Muscle of arm (tissue), 12 donors: ENCODE data around the gene TAF1C. TPM values are rescaled to one million over a fixed set of nuclear protein-coding genes. Genes with fewer than 3 reads are reported as not detected.
"Not testable (repeated sequence)": the region's sequence is repeated elsewhere in the genome, so short reads cannot be mapped to it uniquely, and the experiment has no call there.

Experiments used
- DNase-seq: peaks from one replicate; pipeline ENCODE4 v3.0.0-alpha.2; 2013
- polyA plus RNA-seq, 12 donors: library from polyadenylated mRNA; unstranded; fragments of 120-200 nt; gene quantifications; one replicate each; pipeline ENCODE4 v1.2.1, GENCODE V29; 2013; ENCODE audit not compliant: insufficient read length in 12 of 12

TAF1C gene
- polyA plus RNA-seq, 12 donors, result 18.2 to 43.1 (median 25.1) TPM; not detected in 1

DNA sequence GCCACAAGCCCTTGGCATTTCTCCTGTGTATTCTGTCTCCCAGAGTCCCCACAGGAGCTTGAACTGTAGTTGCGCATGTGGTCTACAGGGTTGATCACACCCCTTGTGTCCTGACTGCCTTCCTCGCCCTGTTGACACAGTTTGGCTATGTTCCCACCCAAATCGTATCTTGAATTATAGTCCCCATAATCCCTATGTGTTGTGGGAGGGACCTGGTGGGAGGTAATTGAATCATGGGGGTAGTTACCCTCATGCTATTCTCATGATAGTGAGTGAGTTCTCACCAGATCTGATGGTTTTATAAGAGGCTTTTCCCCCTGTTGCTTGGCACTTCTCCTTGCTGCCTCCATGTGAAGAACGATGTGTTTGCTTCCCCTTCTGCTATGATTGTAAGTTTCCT is 25.3 kb upstream of the TAF1C start:
- DNase-seq, result no peak

DNA sequence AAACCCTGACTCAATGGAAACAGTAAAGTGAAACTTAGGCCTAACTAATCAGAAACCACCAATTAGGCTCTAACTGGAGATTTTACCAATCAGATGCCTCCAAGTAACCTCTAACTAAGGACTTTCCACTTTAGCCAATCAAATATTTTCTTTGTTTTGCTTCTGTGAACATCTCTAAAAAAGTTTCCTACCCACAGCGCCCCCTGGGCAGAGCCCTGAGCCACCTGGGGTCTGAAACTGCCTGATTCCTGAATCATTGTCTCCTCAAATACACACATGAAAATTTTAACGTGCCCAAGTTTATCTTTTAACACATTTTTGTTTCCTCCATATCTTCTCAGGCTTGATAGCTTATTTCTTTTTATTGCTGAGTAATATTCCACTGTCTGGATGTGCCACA is 23.1 kb upstream of the TAF1C start:
- no peak for DNase-seq

DNA sequence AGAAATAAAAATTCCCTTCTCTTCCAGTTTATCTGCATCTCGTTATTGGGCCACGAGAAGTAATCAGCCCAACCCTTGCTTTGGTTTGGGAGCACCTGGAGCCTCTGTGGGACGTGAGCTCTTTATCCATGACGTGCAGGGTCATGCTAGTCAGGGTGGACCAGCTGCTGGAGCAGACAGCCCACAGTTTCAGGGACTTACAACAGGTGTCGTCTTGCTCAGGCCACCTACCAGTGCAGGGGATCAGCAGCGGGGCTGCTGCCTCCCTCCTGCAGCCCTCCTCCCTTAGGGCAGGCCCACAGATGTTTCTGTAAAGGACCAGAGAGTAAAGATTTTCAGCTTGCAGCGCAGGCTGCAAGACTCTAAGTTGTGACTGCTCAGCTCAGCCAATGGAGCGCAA is 21.0 kb upstream of the TAF1C start:
- no peak for DNase-seq

- no peak for DNase-seq
Observed at GRCh38 chr16:84207251-84207650, 20.4 kb upstream of the TAF1C start.

GRCh38 chr16:84205976-84206691 is 19.3 kb upstream of the TAF1C start:
- no peak for DNase-seq

GRCh38 chr16:84205123-84205522 is 18.3 kb upstream of the TAF1C start:
- not testable (repeated sequence) for DNase-seq

GRCh38 chr16:84204551-84204950 is 17.7 kb upstream of the TAF1C start:
- not testable (repeated sequence) for DNase-seq

- no peak for DNase-seq
Observed at GRCh38 chr16:84199861-84200260, 13.0 kb upstream of the TAF1C start.

DNA sequence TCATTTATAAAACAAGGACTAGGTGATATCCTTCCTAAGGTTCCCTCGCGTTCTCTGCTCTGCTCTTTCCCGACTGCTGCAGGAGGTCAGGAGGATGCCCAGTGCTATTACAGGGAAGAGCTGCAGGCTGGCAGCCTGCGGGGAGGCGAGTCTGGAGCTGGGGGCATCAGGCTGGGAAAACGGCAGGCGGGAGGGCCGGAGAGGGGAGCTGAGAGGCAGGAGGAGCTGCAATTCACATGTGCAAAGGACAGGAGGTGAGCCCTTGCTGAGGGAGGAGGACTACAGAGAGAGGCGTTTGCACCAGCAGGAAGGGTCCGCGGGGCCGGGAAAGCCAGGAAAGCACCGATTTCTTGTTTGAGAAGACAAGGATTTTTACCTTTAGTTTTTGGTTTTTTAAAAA is 12.2 kb upstream of the TAF1C start:
- no peak for DNase-seq

- no peak for DNase-seq
Observed at GRCh38 chr16:84198401-84198800, 11.5 kb upstream of the TAF1C start.

- no peak for DNase-seq
Observed at GRCh38 chr16:84197466-84198128, 10.7 kb upstream of the TAF1C start.

DNA sequence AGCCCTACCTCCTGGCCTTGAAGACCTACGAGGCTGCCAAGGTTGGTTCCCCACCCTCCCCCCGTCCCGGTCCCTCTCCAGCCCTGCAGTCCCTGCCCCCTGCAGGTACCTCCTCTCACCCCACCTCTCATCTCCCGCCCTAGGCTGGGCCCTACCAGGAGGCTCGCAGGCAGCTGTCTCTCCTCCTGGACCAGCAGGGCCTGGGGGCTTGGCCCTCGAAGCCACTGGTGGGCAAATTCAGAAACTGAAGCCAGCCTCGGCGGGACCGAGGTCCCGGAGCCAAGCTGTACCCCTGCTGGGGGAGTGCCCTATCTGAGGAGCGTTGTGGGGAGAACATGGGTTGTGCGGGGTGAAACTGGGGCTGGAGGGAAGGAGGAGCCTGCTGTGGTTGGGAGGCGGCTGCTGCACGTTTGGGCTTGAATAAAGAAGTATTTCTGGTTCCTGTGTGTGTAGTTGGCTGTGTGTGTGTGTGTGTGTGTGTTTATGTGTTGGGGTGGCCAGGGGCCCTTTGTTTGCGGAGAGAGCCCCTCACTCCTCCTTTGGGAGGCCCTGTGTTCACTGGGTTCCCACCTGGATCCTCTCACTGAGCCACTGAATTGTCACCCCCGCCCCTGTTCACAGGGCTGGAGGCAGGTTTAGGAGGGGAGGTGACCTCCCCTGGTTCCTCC is 10.0 kb upstream of the TAF1C start:
- no peak for DNase-seq

DNA sequence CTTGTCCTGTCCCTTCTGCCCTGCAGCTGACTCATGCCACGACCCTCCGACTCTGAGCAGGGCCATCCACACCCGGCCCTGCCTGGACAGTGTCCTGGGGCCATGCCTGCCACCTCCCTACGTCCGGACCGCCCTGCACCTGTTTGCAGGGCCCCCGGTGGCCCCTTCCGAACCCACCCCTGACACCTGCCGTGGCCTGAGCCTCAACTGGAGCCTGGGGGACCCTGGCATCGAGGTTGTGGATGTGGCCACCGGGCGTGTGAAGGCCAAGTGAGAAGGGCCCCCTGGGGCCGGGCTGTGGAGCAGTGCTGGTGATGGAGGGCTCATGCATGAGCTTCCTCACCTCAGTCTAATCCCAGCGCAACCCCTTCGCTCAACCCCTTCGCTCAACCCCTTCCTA is 9.2 kb upstream of the TAF1C start:
- no peak for DNase-seq

DNA sequence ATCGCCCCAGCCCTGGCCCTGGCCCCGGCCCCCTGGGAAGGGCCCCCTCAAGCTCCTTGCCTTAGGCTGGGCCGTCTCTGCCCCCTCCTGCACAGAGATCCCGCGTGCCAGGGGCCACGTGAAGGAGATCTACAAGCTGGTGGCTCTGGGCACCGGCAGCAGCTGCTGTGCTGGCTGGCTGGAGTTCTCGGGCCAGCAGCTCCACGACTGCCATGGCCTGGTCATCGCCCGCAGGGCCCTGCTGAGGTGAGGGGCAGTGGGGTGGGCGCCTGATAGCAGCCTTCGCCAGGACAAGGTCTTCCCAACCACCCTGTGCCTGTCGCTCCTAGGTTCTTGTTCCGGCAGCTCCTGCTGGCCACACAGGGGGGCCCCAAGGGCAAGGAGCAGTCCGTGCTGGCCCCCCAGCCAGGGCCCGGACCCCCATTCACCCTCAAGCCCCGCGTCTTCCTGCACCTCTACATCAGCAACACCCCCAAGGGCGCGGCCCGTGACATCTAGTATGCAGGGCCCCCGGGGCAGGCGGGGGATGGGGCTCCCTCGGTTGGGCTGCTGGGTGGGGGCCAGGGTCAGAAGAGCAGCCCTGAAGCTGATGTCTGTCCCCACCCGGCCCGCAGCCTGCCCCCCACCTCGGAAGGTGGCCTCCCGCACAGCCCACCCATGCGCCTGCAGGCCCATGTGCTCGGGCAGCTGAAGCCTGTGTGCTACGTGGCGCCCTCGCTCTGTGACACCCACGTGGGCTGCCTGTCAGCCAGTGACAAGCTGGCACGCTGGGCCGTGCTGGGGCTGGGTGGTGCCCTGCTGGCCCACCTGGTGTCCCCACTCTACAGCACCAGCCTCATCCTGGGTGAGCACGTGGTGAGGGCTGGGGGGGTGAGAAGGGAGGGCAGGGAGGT is 8.6 kb upstream of the TAF1C start:
- DNase-seq, result no peak

DNA sequence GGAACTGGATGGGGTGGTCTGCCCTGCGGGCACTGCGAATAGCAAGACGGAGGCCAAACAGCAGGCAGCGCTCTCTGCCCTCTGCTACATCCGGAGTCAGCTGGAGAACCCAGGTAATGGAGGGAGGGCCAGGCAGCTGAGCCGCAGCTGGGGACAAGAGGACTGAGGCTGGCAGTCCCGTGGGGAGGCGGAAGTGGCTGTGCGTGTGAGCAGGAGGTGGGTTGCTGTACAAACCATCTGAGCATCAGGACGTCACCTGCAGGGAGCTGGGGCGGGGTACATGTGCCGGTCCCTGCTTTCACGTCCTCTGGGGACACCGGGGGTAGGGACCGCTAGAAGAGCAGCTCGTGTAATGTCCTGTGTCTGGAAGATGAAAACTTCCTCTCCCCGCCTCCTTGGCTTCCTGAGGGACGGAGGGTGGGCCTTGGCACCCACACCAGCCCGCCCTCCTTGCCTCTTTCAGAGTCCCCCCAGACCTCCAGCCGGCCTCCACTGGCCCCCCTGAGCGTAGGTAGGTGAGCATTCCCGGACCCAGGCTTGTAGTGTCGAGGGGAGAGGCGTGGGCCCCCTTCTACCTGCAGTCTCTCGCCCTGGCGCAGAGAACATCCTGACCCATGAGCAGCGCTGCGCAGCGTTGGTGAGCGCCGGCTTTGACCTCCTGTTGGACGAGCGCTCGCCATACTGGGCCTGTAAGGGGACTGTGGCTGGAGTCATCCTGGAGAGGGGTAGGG is 7.8 kb upstream of the TAF1C start:
- DNase-seq, result no peak

- DNase-seq, result no peak
Observed at GRCh38 chr16:84194018-84194417, 7.2 kb upstream of the TAF1C start.

GRCh38 chr16:84193480-84193879 is 6.6 kb upstream of the TAF1C start:
- no peak for DNase-seq

GRCh38 chr16:84191466-84191865 is 4.6 kb upstream of the TAF1C start:
- no peak for DNase-seq

- DNase-seq, result no peak
Observed at GRCh38 chr16:84190731-84191388, 4.0 kb upstream of the TAF1C start, which contains the start of gene ADAD2. Gene ADAD2 (plus strand): TSS chr16:84191157. CDS start chr16:84191231, 74 bp downstream.

DNA sequence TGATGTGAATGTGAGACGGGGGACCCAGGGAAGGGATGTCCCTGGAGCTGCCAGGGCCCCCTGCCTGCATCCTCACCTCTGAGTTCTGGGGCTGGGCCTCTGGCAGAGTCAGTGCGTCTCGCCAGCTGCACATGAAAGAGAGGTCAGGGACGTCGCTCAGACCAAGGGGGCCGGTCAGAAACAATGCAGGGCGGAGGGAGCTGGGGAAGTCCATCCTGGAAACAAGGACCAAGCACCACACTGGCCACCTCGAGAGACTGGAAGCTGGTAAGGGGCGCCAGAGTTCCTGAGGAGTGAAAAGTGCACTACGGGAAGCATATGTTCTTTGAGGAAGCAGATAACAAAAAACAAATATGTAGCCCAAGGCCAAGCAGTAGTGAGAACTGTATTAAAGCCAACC is 2.1 kb downstream of the TAF1C start:
- DNase-seq, result no peak
